HG03139 (cell line): ENCODE data around the gene BCL7A.
"Not testable (repeated sequence)": the region's sequence is repeated elsewhere in the genome, so short reads cannot be mapped to it uniquely, and the experiment has no call there.

ENCODE experiments used
- ATAC-seq: cut with Tn5 transposase; IDR thresholded peaks from one replicate; pipeline ENCODE4 v1.9.1; 2021; ENCODE audit not compliant: unreplicated experiment

The BCL7A gene

GRCh38 chr12:122021822-122022392 lies at the start of gene BCL7A:
Gene BCL7A (plus strand): TSS chr12:122021884. CDS start chr12:122022092, 208 bp downstream.
- ATAC-seq, result no peak

DNA sequence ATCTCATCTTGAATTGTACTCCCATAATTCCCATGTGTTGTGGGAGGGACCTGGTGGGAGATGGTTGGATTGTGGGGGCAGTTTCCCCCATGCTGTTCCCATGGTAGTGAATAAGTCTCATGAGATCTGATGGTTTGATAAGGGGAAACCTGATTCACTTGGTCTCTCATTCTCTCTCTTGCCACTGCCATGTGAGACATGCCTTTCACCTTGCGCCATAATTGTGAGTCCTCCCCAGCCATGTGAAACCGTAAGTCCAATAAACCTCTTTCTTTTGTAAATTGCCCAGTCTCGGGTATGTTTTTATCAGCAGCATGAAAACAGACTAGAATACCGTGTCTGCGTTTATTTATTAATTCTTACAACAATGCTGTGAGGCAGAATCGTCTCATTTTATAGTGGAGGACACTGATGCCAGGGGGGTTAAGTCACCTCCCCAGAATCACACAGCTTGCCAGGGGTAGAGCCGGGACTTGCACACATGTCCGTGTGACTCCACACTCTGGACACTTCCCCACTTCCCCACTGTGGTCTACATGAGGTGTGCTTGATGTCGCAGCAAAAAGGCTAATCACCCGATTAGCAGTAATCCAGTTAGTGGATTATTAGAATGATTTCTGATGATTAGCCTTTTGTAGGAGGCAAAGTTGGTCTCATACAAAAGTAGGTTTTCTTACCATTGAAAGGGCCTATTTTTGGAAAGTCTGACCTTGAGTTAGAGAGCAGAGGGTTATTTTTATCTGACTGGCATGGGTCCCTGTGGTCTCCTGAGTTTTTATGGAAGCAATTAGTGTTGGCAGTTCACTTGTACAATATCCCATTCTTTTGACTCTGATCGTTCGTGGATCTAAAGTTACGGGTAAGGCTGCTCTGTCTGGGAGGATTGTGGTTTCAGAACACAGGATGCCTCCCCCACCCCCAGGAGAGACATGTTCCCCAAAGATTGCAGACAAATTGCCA lies 47.4 kb upstream of the BCL7A start:
- no peak for ATAC-seq

DNA sequence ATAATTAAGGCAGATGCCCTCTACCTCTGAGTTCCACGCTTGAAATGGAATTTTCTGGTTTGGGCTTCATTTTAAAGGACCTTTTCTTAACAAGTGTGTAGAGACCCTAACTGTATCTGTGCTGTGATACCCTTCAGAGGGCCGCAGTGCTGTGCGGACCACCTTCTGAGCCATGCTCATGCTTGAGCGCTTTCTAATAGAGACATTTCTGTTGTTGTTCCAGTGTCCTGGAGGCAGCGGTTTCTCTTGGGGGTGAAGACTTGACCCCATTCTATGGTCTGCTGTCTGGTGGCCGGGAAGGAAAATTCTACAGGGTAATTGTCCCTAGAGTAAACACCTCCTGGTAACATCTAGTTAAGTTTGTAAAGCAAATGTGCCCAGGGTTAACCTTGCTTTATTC lies 46.7 kb upstream of the BCL7A start:
- ATAC-seq, result no peak

DNA sequence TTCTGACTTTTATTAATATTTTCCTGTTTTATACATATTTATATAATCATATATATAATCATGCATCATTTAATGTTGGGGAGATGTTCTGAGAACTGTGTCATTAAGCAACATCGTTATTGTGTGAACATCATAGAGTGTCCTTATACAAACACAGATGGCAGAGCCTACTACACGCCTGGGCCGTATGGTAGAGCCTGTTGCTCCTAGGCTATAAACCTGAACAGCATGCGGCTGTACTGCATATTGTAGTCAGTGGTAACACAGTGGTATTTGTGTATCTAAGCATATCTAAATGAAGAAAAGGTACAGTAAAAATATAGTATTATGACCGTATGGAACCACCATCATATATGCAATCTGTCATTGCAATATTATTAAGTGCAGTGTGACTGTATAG lies 44.7 kb upstream of the BCL7A start:
- no peak for ATAC-seq

DNA sequence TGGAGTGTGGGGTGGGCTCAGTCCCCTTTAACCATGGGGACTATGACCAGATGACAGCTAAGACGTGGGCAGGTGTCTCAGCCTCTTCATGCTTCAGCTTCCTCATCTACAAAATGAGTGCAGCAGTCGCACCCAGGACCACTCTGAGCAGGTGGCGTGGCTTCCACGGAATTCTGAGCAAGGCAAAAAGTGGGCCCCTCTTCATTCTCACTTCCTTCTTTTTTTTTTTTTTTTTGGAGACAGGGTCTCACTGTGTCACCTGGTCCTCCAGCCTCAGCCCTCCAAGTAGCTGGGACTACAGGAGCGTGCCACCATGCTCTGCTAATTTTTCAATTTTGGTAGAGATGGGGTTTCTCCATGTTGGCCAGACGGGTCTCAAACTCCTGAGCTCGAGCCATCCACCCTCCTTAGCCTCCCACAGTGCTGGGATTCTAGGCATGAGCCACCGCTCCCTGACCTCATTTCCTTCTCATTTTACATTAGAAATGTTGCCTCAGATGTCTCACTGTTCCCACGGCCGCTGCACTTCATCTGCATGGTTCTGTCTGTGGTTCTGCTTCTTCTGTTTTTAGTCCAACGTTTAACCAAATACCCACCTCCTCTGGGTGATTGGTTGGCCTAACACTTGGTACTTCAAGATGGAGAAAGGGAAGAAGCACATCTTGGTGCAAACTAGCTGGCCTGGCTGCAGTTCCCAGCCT lies 41.3 kb upstream of the BCL7A start:
- ATAC-seq, result no peak

DNA sequence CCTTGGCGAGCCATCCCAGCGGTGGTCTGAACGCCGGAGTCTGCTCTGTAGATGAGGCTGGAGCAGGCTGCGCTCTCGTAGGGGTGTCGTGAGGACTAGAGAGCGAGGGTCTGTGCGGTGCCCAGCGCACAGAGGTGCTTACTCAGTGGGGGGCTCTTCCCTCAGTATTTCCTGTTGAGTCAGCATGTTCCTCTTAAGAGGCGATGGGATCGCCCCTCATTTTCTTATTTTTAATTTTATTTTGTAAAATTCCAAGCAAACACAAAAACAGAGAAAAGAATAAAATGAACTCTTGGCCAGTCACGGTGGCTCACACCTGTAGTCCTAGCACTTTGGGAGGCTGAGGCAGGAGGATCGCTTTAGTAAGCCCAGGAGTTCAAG lies 40.8 kb upstream of the BCL7A start:
- ATAC-seq, result no peak

GRCh38 chr12:121981456-121981855 lies 40.2 kb upstream of the BCL7A start:
- ATAC-seq, result no peak

- ATAC-seq, result no peak
Observed at GRCh38 chr12:121982950-121983349, 38.7 kb upstream of the BCL7A start.

DNA sequence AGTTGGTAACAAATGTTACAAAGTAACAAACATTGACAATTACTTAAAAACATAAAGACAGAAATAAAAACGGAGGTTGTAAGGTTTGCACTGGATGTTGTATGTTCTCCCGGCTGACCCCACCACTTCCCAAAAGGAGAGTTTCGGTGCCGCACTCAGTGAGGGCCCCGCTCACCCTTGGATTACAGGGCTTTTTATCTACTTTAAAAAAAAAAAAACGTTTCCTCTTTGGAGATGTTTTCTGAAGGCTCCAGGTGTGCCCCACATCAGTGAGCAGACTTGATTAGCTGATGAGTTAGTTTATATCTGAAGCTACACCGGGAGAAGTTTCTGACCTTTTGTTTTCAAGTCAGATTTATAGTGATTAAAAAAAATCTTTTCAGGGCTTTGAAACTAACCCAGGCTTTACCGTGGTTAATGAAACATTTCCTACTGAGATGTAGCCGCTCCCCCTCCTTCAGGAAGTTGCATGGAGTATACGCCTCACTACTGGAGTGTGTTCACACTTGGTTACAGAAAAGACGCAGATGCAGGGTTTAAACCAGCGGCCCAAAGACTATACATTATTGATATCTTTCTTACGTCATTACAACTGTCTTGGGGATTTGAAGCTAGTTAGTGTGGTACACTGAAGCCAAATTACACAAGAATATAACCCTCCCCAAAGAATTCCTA lies 38.0 kb upstream of the BCL7A start:
- no peak for ATAC-seq

- ATAC-seq, result no peak
Observed at GRCh38 chr12:121986489-121987245, 35.0 kb upstream of the BCL7A start.

- ATAC-seq, result not testable (repeated sequence)
Observed at GRCh38 chr12:121988519-121988918, 33.2 kb upstream of the BCL7A start.

DNA sequence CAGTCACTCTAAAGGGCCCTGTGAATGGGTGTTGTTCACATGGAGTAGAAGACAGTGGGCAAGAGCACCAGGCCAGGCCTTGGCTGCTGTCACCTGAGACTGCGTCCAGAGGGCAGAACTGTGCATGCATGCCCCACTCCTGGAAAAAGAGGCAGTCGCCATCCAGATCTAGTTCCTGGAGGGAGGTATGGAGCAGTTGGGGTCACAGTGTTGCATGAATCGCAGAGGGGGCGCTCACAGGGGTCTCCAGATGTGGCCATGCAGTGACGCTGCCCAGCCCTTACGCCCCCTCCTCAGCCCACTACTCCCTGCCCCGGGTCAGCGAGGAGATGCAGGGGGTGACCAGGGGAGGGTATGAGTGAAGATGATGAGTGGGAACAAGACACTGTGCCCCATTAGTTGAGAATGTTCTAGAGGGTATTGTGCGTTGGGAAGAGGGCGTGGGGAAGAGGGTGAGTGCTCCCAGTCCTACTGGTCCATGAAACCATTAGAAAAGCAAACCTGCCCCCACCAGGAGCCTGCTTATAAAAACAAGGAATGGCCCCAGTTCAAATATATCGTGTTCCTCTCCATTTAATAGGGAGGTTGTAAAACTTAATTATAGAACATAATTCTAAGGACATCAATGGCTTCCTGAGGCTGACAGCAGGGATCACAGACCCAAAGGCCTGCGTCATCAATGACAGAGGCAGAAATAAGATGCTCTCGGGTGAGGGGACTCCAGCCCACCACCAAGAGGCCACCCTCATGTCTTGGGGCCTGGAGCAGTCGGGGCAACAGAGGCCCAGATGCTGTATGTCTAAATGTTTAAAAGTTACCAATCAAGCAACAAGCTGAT lies 32.2 kb upstream of the BCL7A start:
- no peak for ATAC-seq

- no peak for ATAC-seq
Observed at GRCh38 chr12:121990114-121990647, 31.5 kb upstream of the BCL7A start.

DNA sequence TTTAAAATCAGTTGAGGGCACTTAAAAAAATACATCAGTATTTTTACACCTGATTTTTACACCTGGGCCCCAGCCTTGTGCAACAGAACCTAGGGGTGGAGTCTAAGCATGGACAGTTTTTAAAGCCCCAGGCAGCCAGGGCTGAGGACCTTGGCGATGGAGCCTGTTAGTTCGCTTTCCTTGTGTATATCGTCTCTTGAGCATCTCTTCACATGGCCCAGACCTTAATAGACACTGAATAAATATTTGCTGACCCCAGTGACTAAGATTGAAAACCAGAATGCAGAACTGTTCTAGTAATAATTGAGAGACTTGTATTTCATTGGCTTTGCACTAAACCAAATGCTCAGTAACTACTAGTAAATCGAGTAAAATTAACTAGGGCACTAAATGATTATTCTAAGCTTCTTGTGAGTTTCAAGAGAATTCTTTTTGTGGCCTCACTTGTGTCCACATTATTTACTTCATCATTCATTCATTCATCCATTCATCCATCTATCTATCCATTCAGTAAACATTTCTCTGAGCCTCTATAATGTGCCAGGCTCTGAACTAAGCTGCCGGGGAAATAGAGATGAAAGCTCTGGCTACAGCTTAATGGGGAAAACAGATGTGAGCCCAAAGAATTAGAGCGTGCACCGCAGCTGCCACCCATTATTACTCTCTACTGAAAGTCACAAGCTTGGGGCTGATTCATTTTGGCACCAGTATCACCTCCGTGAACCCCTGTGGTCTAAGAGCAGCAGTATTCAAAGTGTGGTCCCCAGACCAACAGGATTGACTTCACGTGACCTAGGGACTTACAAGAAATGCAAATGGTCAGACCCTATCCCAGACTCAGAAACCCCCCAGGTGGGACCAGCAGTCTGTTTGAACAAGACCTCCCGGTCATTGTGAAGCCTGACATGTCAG lies 30.7 kb upstream of the BCL7A start:
- peak; percentile 64 for ATAC-seq

GRCh38 chr12:121992059-121992879 lies 29.4 kb upstream of the BCL7A start:
- ATAC-seq, result peak; percentile 66

GRCh38 chr12:121996050-121996944 lies 25.4 kb upstream of the BCL7A start:
- ATAC-seq, result no peak
